ENCODE results near the gene BBOX1.

The BBOX1 gene

DNA sequence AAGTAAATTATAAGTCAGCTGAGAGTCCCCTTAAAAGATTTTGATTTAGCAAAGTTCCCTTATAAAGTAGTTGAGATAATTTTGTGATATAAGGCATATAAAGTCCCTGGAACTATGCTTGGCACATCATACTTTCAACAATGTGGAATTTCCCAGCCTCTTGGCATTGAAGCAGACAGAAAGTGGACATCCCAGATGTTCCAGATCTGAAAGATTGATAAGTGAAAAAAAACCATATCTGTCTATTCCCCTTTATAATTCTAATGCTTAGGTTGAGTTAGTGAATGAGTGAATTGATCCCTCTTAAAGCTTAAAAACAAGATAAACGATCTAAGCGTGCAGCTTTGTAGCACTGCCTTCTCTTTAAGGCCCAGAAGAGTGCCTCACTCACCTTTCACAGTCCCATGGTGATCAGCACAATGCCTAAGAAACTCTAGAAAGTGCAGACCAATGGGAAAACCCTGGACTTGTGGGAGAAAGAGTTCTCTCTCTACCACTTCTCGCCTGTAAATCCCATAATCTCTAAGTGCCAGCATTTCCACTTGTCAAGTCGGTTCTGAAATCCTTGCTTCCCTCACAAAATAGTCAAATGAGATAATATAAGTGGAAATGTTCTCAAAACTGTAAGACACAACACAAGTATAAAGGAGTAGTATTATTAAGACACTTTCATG lies 28.9 kb upstream of the BBOX1 start:
- DNase-seq (ENCODE audit: low read depth) = no peak
- H3K4me3 ChIP-seq (ENCODE audit: low read depth, low read length) = no peak overlapping the region
- TF ChIP-seq, protein P1, sequence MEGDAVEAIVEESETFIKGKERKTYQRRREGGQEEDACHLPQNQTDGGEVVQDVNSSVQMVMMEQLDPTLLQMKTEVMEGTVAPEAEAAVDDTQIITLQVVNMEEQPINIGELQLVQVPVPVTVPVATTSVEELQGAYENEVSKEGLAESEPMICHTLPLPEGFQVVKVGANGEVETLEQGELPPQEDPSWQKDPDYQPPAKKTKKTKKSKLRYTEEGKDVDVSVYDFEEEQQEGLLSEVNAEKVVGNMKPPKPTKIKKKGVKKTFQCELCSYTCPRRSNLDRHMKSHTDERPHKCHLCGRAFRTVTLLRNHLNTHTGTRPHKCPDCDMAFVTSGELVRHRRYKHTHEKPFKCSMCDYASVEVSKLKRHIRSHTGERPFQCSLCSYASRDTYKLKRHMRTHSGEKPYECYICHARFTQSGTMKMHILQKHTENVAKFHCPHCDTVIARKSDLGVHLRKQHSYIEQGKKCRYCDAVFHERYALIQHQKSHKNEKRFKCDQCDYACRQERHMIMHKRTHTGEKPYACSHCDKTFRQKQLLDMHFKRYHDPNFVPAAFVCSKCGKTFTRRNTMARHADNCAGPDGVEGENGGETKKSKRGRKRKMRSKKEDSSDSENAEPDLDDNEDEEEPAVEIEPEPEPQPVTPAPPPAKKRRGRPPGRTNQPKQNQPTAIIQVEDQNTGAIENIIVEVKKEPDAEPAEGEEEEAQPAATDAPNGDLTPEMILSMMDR (IDR thresholded peaks at IDR 0.05; ENCODE audit: low read depth, low read length) = no peak
- no peak for TF ChIP-seq POLR2A (IDR thresholded peaks at IDR 0.05; ENCODE audit: extremely low read depth, insufficient read length)
- no peak for TF ChIP-seq MYC (IDR thresholded peaks at IDR 0.05; ENCODE audit: low read depth, low read length)
- TF ChIP-seq, protein P2, sequence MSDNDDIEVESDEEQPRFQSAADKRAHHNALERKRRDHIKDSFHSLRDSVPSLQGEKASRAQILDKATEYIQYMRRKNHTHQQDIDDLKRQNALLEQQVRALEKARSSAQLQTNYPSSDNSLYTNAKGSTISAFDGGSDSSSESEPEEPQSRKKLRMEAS (IDR thresholded peaks at IDR 0.05; ENCODE audit: low read depth, low read length) = no peak

DNA sequence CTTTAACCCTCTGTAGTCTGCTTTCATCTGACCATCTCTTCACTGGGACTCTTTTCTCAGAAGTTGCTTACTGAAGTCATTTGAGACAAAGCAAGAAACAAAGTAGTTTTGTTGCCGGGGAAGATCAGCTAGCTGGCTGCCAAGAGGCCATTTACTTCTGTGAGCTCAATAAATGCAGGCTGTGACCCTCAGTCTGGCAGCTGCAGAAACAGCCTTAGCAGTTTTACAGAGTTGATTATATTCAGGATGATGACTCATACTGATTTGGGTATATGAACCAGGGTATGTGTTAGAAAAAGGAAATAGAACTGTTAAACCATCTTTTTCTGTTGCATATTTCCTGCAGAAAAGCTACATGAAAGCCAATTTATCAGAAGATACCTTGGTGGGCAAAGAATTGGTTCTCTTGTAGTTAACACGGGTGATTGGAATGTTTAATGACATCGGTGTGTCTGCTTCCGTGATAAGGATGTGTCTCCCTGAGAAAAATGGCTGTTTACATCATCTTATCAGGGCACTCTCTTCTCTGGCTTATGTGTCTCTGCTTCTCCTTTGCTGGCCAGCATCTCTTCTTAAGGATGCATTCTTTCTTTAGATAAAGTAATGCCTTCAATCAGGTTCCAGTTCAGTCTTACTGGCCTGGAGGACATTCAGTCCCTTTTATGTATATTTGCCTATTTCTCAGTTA lies 28.2 kb upstream of the BBOX1 start:
- peak; percentile 31 for DNase-seq (ENCODE audit: low read depth)
- TF ChIP-seq POLR2A (IDR thresholded peaks at IDR 0.05; ENCODE audit: extremely low read depth, insufficient read length) = no peak
- TF ChIP-seq, protein P1 (IDR thresholded peaks at IDR 0.05; ENCODE audit: low read depth, low read length) = no peak
- TF ChIP-seq MYC (IDR thresholded peaks at IDR 0.05; ENCODE audit: low read depth, low read length) = no peak
- TF ChIP-seq, protein P2 (IDR thresholded peaks at IDR 0.05; ENCODE audit: low read depth, low read length) = no peak

DNA sequence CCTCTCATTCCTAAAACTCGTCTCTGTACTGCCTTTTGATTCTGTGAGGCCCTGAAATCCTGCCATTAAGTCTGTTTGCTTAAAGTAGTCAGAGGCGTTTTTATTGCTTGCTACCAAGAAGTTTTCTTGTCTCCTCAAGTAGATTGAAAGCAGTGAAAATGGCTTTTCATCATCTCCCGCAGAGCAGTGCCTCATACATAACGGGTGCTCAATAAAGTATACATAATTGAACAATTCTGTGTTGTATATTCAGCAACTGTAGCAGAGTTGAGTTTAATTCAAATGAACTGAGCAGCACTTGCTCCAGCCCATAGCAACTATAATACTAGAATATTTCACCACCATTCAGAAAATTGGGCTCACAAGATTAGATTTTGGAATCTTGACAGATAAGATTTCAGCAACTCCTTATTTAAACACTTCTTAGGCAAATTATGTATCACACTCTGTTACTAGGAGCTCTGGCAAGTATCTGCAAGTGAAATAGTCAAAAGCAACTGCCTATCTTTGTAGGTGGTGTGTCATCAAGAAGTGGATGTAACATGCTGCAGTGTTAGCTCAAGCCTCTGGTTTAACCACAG lies 26.7 kb upstream of the BBOX1 start:
- no peak for DNase-seq (ENCODE audit: low read depth)
- no peak for TF ChIP-seq MYC (IDR thresholded peaks at IDR 0.05; ENCODE audit: low read depth, low read length)
- no peak for TF ChIP-seq POLR2A (IDR thresholded peaks at IDR 0.05; ENCODE audit: extremely low read depth, insufficient read length)
- TF ChIP-seq, protein P2 (IDR thresholded peaks at IDR 0.05; ENCODE audit: low read depth, low read length) = no peak
- TF ChIP-seq, protein P1 (IDR thresholded peaks at IDR 0.05; ENCODE audit: low read depth, low read length) = no peak
- H3K4me3 ChIP-seq (ENCODE audit: low read depth, low read length) = no peak overlapping the region

More for the DNA sequence above, 28.2 kb upstream of the BBOX1 start:
- no peak overlapping the region for H3K4me3 ChIP-seq (ENCODE audit: low read depth, low read length)

DNA sequence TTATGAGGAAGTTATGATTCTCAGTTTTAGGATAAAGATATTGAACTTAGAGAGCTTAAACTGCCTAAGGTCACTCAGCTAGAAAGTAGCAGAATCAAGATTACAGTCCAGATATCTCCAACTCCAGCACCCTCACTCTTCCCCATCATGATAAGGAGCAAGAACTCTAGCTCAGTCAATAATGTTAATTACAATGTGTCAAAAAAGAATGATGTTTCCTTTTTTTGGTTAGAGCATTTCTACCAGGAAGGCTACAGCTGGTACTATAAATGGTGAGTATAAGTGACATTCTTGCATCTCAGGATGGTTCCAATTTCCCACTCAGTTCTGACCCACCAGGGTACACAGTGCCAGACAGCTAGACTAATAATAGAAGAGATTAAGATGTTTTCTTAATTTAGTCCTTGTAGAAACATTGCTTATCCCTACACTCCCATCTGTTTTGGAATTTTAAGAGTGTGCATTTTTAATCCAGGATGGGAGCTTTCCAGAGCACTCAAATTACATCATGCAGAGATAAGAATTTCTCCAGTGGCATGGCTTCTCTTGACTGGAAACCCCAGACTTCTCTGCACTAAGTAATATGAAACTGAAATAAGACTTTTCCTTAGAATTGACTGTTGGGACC lies 21.6 kb upstream of the BBOX1 start:
- no peak for TF ChIP-seq POLR2A (IDR thresholded peaks at IDR 0.05; ENCODE audit: extremely low read depth, insufficient read length)
- TF ChIP-seq, protein P2 (IDR thresholded peaks at IDR 0.05; ENCODE audit: low read depth, low read length) = no peak
- no peak overlapping the region for H3K4me3 ChIP-seq (ENCODE audit: low read depth, low read length)
- no peak for DNase-seq (ENCODE audit: low read depth)

DNA sequence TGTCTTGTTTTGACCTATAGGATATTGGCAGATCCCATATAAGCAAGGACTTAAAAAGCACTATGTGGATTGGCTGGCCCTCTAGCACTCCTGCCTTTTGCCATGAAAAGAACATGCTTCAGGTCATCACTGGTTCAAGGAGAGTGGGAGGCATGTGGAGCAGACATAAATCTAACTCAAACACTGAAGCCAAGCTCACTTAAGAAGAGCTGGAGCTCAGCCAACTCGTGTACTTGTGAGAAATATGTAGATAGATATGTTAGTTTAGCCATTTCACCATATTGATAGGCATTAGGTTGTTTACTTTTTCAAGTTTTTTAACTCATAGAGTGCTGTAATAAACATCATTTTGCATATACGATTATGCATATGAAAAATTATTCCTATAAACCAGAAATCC lies 19.9 kb upstream of the BBOX1 start:
- TF ChIP-seq, protein P2 (IDR thresholded peaks at IDR 0.05; ENCODE audit: low read depth, low read length) = no peak
- TF ChIP-seq POLR2A (IDR thresholded peaks at IDR 0.05; ENCODE audit: extremely low read depth, insufficient read length) (no peak), MYC (IDR thresholded peaks at IDR 0.05; ENCODE audit: low read depth, low read length) (no peak)
- TF ChIP-seq, protein P1 (IDR thresholded peaks at IDR 0.05; ENCODE audit: low read depth, low read length) = no peak
- no peak for DNase-seq (ENCODE audit: low read depth)
- no peak overlapping the region for H3K4me3 ChIP-seq (ENCODE audit: low read depth, low read length)

Measured in NB4 (cell line).